Left lung (tissue), 10 donors: ENCODE data around the gene SLC45A1. TPM values are rescaled to one million over a fixed set of nuclear protein-coding genes. Genes with fewer than 3 reads are reported as not detected.

Source experiments
- ATAC-seq: fragments of 200-7000 bp; cut with Tn5 transposase; one replicate; pipeline ENCODE4 v1.9.1; 2020; ENCODE audit warnings: moderate library complexity
- DNase-seq, 4 donors: peaks; one replicate each; pipeline ENCODE4 v3.0.0-alpha.2; 2013 to 2020
- H3K27ac ChIP-seq, 2 donors: fragments of 200-600 bp; sonication (generic) in 1 of 2; one replicate each; pipeline versions ENCODE4 v1.5.0 to v1.8.0; 2020 to 2021
- H3K27me3 ChIP-seq, 2 donors: fragments of 200-600 bp; sonication (generic) in 1 of 2; one replicate each; pipeline versions ENCODE4 v1.5.0 to v1.8.0; 2020 to 2021
- H3K36me3 ChIP-seq, 2 donors: fragments of 200-600 bp; sonication (generic) in 1 of 2; one replicate each; pipeline versions ENCODE4 v1.5.0 to v1.8.0; 2020 to 2021
- H3K4me1 ChIP-seq, 2 donors: fragments of 200-600 bp; one replicate each; pipeline ENCODE4 v1.8.0; 2021
- H3K4me3 ChIP-seq, 2 donors: fragments of 200-600 bp; sonication (generic) in 1 of 2; one replicate each; pipeline versions ENCODE4 v1.5.0 to v1.8.0; 2020 to 2021; ENCODE audit warnings: mild to moderate bottlenecking in 1 of 2
- H3K9me3 ChIP-seq, 2 donors: fragments of 200-600 bp; sonication (generic) in 1 of 2; one replicate each; pipeline versions ENCODE4 v1.5.0 to v1.8.0; 2020 to 2021
- CTCF ChIP-seq, 2 donors: fragments of 200-600 bp; sonication (generic) in 1 of 2; IDR thresholded peaks; one replicate each; pipeline versions ENCODE4 v1.5.0 to v1.8.0; 2021; ENCODE audit warnings: antibody characterized with exemption in 2 of 2
- intact Hi-C, 2 donors: fragments of 100-400 bp; cut with DNase I; formaldehyde crosslinking; loops; one replicate each; pipeline versions ENCODE4 v1.11.2 to v1.14.2; 2022
- polyA plus RNA-seq, 6 donors: library from polyadenylated mRNA; unstranded; fragments of 120-200 nt; gene quantifications; one replicate each; pipeline ENCODE4 v1.2.1, GENCODE V29; 2013; ENCODE audit not compliant: insufficient read length in 6 of 6
- total RNA-seq, 2 donors: library from RNA; stranded (reverse); fragmentation: NEBNext Ultra II Directional; extraction: Animal tissue kit (Norgen Biotek cat#: 25700); gene quantifications; one replicate each; pipeline ENCODE4 v1.2.1, GENCODE V29; 2021
- donor health status: DM: no; HTN: yes; CAD: no.
- donor health status: DM: no; HTN: no; CAD: no.

The SLC45A1 gene
- total and polyA plus RNA-seq, 8 donors: 0.51 to 1.4 (median 0.80) TPM

GRCh38 chr1:8297245-8297644 lies 20.7 kb upstream of the SLC45A1 start:
- Histone ChIP-seq H3K9me3 (no peaks in the 10 kb centered on the region), H3K36me3 (no peaks in the 10 kb centered on the region), H3K27ac (no peak overlapping the region), H3K4me3 (no peak overlapping the region), H3K4me1 (no peaks in the 10 kb centered on the region), H3K27me3 (no peaks in the 10 kb centered on the region)
- ATAC-seq: no peak
- no peak for DNase-seq
- intact Hi-C loops: no loop called here
- TF ChIP-seq CTCF (IDR thresholded peaks at IDR 0.05): no peak

GRCh38 chr1:8299963-8300362 lies 18.0 kb upstream of the SLC45A1 start:
- intact Hi-C loops: no loop called here
- no peak overlapping the region for H3K27ac ChIP-seq
- DNase-seq (no peak), ATAC-seq (no peak)
- H3K9me3 ChIP-seq: no peaks in the 10 kb centered on the region
- no peak for TF ChIP-seq CTCF (IDR thresholded peaks at IDR 0.05)
- H3K27me3 ChIP-seq: no peaks in the 10 kb centered on the region
- H3K4me1 ChIP-seq: no peaks in the 10 kb centered on the region
- no peak overlapping the region for H3K4me3 ChIP-seq
- no peaks in the 10 kb centered on the region for H3K36me3 ChIP-seq

GRCh38 chr1:8302081-8302956 lies 15.6 kb upstream of the SLC45A1 start:
- no peaks in the 10 kb centered on the region for H3K4me1 ChIP-seq
- no peak for DNase-seq
- no peak for ATAC-seq
- no peaks in the 10 kb centered on the region for H3K9me3 ChIP-seq
- H3K27ac ChIP-seq: no peak overlapping the region
- TF ChIP-seq CTCF (IDR thresholded peaks at IDR 0.05): no peak
- no peak overlapping the region for H3K4me3 ChIP-seq
- H3K27me3 ChIP-seq: no peaks in the 10 kb centered on the region
- intact Hi-C loops: no loop called here
- no peaks in the 10 kb centered on the region for H3K36me3 ChIP-seq

- TF ChIP-seq CTCF (IDR thresholded peaks at IDR 0.05): no peak
- no peaks in the 10 kb centered on the region for H3K36me3 ChIP-seq
Measured at GRCh38 chr1:8303141-8303540, 14.8 kb upstream of the SLC45A1 start.

GRCh38 chr1:8303876-8304275 lies 14.0 kb upstream of the SLC45A1 start:
- DNase-seq (no peak), ATAC-seq (no peak)
- no peaks in the 10 kb centered on the region for H3K9me3 ChIP-seq
- H3K36me3 ChIP-seq: no peaks in the 10 kb centered on the region
- H3K27me3 ChIP-seq: no peaks in the 10 kb centered on the region
- no peak for TF ChIP-seq CTCF (IDR thresholded peaks at IDR 0.05)
- no peaks in the 10 kb centered on the region for H3K4me1 ChIP-seq
- H3K4me3 ChIP-seq: no peak overlapping the region
- no peak overlapping the region for H3K27ac ChIP-seq
- intact Hi-C loops: no loop called here

More at GRCh38 chr1:8303141-8303540, 14.8 kb upstream of the SLC45A1 start:
- H3K27ac ChIP-seq: no peak overlapping the region
- H3K27me3 ChIP-seq: no peaks in the 10 kb centered on the region
- DNase-seq (no peak), ATAC-seq (no peak)
- H3K9me3 ChIP-seq: no peaks in the 10 kb centered on the region
- H3K4me1 ChIP-seq: no peaks in the 10 kb centered on the region
- no peak overlapping the region for H3K4me3 ChIP-seq
- intact Hi-C loops: no loop called here
